Measurements from ENCODE around the gene ZNF771.

Gene ZNF771

DNA sequence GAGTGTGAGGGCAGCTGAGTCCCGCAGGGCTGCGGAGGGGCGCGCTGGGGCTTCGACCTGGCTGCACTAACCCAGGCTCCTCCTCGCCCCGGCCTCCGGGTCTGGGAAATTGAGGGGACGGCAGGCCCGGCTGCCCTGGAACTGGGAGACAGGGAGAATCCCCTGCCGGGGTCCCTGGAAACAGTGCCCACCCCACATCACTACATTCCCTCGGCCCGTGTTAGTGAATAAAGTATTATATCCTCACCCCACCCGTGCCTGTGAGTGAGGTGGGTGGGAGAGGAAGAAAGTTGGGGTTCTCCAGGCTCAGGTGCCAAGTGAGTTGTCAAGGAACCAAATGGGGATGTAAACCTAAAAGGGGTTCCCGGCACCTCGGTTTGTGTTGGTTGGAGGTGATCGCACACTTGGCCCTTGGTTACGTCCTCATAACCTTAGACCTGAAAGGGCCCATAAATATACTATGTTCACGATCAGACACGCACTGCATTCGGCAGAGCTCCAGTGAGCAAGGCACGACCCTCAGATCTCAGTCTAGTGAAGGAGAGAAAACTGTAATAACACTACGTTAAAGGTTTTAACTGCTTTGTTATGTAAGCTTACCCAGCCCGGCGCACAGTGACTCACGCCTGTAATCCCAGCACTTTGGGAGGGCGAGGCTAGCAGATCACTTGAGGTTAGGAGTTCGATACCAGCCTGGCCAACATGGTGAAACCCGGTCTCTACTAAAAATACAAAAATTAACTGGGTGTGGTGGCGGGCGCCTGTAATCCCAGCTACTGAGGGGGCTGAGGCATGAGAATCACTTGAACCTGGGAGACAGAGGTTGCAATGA, 11.2 kb downstream of the ZNF771 start:
- in situ Hi-C loops (cut with MboI; ENCODE audit: low pct_unique_long_range_greater_than_20kb, low sequenced_read_pairs): no loop called here
- no peak for DNase-seq

GRCh38 chr16:30421010-30421409, 13.6 kb downstream of the ZNF771 start:
- DNase-seq: no peak
- in situ Hi-C loops (cut with MboI; ENCODE audit: low pct_unique_long_range_greater_than_20kb, low sequenced_read_pairs): no loop called here

DNA sequence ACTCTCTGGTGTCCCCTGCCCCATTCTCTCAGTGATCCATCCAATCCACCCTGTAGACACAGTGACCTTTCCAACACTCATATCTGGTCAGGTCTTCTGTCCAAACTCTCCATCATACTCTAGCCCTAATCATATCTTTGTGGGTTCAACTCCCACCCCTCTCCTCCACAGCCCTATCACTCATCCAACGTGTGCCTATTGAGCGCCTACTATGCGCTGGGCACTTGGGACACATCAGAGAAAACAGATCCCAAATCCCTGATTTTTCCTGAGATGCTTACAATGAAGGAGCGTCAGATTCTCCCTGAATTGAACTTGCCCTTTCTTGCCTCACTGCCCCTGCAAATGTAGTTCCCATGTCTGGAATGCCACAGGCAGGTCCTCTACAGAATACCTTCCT, 20.6 kb downstream of the ZNF771 start:
- in situ Hi-C loops (cut with MboI; ENCODE audit: low pct_unique_long_range_greater_than_20kb, low sequenced_read_pairs): no loop called here
- no peak for DNase-seq

DNA sequence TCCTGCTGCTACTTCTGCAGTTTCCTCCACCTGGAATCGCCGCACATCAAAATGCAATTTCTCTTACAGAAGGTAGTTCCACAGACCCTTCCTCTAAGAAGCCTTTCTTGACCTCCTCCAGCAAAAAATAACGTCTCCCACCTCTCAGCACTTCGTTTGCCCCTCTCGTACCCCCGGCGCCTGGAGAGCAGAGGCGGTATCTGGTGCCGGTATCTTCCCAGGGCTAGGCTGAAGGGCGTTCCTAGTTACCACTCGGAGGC, 21.9 kb downstream of the ZNF771 start:
- DNase-seq: peak; percentile 23
- in situ Hi-C loops (cut with MboI; ENCODE audit: low pct_unique_long_range_greater_than_20kb, low sequenced_read_pairs): no loop called here

GRCh38 chr16:30429678-30430427, 22.4 kb downstream of the ZNF771 start, which contains the start of gene DCTPP1:
Gene DCTPP1, minus strand, starts transcription at chr16:30430030. Its CDS starts 50 bp downstream, at chr16:30429980.
- in situ Hi-C loops (cut with MboI; ENCODE audit: low pct_unique_long_range_greater_than_20kb, low sequenced_read_pairs): no loop called here
- DNase-seq: peak; percentile 100

DNA sequence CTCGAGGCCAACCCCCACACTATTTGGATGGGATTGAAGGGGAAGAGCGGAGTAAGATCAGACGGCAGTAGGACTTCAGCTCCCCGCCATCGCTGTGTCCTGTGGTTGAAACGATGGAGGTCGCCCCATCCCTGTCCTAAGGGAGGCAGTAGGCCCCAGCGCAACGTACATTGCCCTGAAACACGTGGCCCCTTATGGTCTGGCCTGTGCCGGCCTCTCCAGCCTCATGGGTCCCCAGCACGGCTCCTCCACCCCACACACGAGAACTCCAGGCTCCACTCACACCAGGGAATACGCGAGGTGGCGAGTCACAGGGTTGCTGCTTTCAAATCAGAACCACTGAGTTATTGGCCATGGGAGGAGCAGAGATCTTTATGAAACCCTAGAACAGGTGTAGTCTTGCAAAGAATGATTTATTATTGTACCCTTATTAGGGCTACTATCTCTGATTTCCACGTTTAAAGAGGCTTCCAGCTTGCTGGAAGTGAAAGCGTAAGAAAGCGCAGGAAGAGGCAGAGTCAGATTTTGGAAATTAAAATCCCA, 23.1 kb downstream of the ZNF771 start:
- in situ Hi-C loops (cut with MboI; ENCODE audit: low pct_unique_long_range_greater_than_20kb, low sequenced_read_pairs): no loop called here
- DNase-seq: no peak

GRCh38 chr16:30434852-30435251, 27.4 kb downstream of the ZNF771 start:
- DNase-seq: no peak
- in situ Hi-C loops (cut with MboI; ENCODE audit: low pct_unique_long_range_greater_than_20kb, low sequenced_read_pairs): no loop called here

- in situ Hi-C loops (cut with MboI; ENCODE audit: low pct_unique_long_range_greater_than_20kb, low sequenced_read_pairs): no loop called here
- no peak for DNase-seq
Observed at GRCh38 chr16:30437511-30438046, 30.2 kb downstream of the ZNF771 start.

DNA sequence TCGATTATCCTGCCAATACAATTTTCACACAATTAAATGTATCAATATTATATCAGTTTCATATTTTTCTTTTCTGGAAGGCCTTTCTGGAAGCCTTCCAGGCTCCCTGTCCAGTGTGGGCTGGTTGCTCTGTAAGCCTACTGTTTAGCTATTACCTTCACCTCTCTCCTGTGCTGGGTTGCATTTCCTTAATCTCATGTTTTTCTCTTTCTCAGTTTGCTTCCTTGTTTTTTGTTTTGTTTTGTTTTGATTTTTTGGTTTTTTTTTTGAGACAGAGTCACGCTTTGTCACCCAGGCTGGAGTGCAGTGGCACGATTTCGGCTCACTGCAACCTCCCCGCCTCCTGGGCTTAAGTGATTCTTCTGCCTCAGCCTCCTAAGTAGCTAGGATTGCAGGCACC, 31.4 kb downstream of the ZNF771 start:
- DNase-seq: no peak
- in situ Hi-C loops (cut with MboI; ENCODE audit: low pct_unique_long_range_greater_than_20kb, low sequenced_read_pairs): no loop called here

GRCh38 chr16:30439720-30440348, 32.4 kb downstream of the ZNF771 start:
- DNase-seq: no peak
- in situ Hi-C loops (cut with MboI; ENCODE audit: low pct_unique_long_range_greater_than_20kb, low sequenced_read_pairs): no loop called here

DNA sequence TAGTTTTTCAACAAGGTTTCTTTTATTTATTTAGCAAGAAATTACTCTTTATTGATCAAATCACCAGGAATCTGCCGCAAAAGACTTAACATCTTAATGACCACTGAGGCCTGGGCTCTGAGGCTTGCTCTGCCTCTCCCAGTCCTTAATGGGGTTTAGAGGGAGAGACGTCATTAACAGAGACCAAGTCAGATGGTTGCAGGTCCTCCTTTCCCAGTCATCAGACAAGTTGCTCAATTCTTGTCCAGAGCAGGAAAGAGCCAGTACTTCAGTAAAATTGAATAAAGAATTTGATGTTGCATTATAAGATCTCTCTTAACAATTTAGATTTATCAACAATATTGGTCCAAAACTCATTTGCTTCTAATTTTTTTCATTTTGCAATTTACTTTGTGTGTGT, 36.2 kb downstream of the ZNF771 start:
- DNase-seq: no peak
- in situ Hi-C loops (cut with MboI; ENCODE audit: low pct_unique_long_range_greater_than_20kb, low sequenced_read_pairs): no loop called here

DNA sequence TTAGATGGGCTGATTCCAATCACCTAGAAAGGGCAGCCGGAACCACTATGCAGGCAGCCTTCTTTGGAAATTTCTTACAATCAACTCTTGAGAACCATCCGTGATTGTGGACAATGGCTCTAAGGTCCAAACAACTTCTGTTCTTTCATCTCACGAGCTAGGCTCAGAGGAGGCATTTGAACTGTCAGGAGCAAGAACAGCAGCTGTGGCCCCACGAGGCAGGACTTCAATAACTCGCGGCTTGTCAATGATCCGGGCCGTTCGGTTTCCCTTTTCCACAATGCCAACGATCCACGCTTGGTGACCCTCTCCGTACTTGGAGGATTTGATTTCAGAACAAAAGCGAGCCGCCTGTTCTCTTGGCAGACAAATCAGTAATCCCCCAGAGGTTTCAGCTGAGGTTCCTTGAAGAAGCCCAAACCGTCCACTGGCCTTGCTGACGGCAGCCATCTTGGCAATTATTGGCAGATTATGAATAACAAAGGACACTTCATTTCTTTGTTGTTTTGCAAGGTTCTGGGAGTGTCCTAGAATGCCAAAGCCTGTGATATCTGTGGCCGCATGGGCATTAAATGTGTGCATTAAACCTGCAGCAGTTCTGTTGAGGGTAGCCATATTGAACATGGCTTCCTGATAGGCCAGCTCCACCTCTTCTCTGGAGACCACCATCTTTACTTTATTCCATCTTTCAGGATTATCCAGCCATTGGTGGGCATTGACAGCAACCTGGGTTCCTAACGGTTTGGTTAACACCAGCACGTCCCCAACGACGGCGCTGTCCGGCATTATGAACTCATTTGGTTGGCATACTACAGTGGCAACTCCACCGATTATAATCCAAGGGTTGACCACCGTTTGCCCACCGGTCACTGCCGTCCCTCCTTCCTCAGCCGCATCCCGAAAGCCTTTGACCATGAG, 37.1 kb downstream of the ZNF771 start:
- in situ Hi-C loops (cut with MboI; ENCODE audit: low pct_unique_long_range_greater_than_20kb, low sequenced_read_pairs): no loop called here
- DNase-seq: no peak

- no peak for DNase-seq
- in situ Hi-C loops (cut with MboI; ENCODE audit: low pct_unique_long_range_greater_than_20kb, low sequenced_read_pairs): no loop called here
Observed at GRCh38 chr16:30445149-30445407, 37.7 kb downstream of the ZNF771 start.

DNA sequence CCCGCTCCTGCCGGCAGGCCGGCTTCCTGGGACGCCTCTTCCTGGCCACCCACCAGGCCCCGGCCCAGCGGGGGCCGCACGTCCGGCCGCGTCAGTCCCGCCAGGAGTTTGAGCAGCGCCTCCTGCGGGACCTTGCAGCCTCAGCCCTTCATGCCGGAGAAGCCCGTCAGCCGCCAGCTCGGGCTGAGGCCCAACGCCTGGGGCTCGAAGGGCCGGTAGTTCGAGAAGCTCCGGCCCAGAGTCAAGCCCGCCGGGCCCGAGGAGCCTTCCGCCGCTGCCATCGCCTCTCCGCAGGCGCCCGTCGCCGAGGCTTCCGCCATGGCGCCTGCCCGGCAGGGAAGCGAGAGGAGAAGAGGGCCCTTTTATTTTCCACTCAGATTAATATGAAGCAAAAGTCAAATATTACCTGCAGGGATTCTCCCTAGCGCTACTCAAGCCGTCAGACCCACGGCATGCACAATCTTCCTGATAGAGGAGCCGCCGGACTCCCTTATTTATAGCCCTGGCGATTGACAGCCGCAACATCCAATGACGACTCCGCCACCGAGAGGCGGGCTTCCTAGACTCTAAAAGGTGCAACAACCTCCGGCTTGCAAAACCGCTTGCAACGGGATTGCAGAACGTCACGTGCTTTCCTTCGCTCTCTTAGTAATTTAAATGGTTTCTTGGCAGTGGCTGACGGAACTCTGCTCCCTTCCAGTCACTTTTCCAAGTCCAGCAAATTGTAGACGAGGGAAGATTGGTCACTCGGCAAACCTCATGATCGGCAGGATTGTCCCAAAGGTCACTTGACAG, 38.2 kb downstream of the ZNF771 start, which contains the start of gene SEPHS2:
TSS of gene SEPHS2 (minus strand) at position 467 of the 795 bp plus-strand sequence. CDS start at position 320, 147 bp downstream.
- in situ Hi-C loops (cut with MboI; ENCODE audit: low pct_unique_long_range_greater_than_20kb, low sequenced_read_pairs): no loop called here
- DNase-seq: peak; percentile 97

DNA sequence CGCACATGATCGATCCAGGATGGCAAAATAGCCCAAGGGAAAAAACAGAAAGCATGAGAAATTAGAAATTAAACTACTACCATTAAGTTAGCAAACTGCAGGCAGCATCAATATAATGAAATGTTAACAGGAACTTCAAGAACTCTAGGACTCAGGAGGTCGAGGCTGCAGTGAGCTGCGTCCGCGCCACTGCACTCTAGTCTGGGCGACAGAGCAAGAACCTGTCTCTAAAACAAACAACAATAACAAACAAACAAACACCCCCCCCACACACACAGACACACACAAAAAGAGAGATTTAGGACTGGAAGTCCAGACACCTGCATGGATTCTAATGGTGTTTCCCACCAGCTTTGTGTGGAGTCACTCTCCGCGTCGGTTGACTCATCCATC, 38.8 kb downstream of the ZNF771 start:
- in situ Hi-C loops (cut with MboI; ENCODE audit: low pct_unique_long_range_greater_than_20kb, low sequenced_read_pairs): no loop called here
- DNase-seq: no peak

- DNase-seq: no peak
- in situ Hi-C loops (cut with MboI; ENCODE audit: low pct_unique_long_range_greater_than_20kb, low sequenced_read_pairs): no loop called here
Observed at GRCh38 chr16:30447512-30448226, 40.3 kb downstream of the ZNF771 start.

GRCh38 chr16:30449116-30449435, 41.7 kb downstream of the ZNF771 start:
- DNase-seq: no peak

More at GRCh38 chr16:30449116-30449435, 41.7 kb downstream of the ZNF771 start:
- in situ Hi-C loops (cut with MboI; ENCODE audit: low pct_unique_long_range_greater_than_20kb, low sequenced_read_pairs): no loop called here

All from KBM-7 (cell line).